GM12878 (cell line): ENCODE data around the gene PSMA8. TPM values are rescaled to one million over a fixed set of nuclear protein-coding genes. Genes with fewer than 3 reads are reported as not detected.
A peak's percentile ranks its signal among the peaks of the same experiment; 100 is the strongest.

Experiments
- ATAC-seq: fragments of 200-7000 bp; cut with Tn5 transposase; 3 replicates; pipeline ENCODE4 v1.9.1; 2020; ENCODE audit warnings: mild to moderate bottlenecking, moderate library complexity
- BruUV-seq: library from RNA; stranded (reverse); fragments of 400-500 nt; replicated peaks from 2 replicates; lab custom pipeline; 2021; lab: Mats Ljungman, UMichigan
- CTCF ChIA-PET: fragments of 300-600 bp; sonication (Branson Sonifier 250); formaldehyde crosslinking; extraction: SDS; loops from one replicate; lab custom pipeline; 2021; ENCODE audit warnings: inconsistent platforms; lab: Yijun Ruan, JAX
- POLR2A ChIA-PET: fragments of 350-600 bp; formaldehyde crosslinking; extraction: SDS; loops from one replicate; lab custom pipeline; 2021; ENCODE audit warnings: inconsistent platforms; lab: Charles Lee
- RAD21 ChIA-PET: fragments of 300-600 bp; sonication (Branson Sonifier 250); formaldehyde crosslinking; loops from one replicate; lab custom pipeline; 2023; ENCODE audit warnings: antibody characterized with exemption; ENCODE audit not compliant: unreplicated experiment; lab: Charles Lee
- SMC1A ChIA-PET: fragments of 300-600 bp; sonication (Branson Sonifier 250); formaldehyde crosslinking; loops from one replicate; lab custom pipeline; 2023; ENCODE audit not compliant: unreplicated experiment, uncharacterized antibody; lab: Charles Lee
- DNase-seq: peaks from one replicate; pipeline ENCODE4 v3.0.0-alpha.2; 2011; ENCODE audit warnings: low read depth, low spot score
- FAIRE-seq: peaks from 3 replicates; lab custom pipeline; 2011; peaks lifted over from hg19 to GRCh38; lab: Jason Lieb, UNC
- H2AFZ ChIP-seq: 2 replicates; pipeline ENCODE4 v1.6.0; 2011; ENCODE audit warnings: low read depth, low read length, control low read depth; ENCODE audit not compliant: control insufficient read depth
- H3K27ac ChIP-seq: 2 replicates; pipeline ENCODE4 v1.5.1; 2011; ENCODE audit warnings: control low read depth; ENCODE audit not compliant: control insufficient read depth, insufficient read depth
- H3K27me3 ChIP-seq, 2 experiments: replicated peaks in 1 of 2; 2 replicates each; pipeline versions ENCODE4 v1.6.0 to v1.6.1; 2011; ENCODE audit warnings: low read length in 1 of 2; ENCODE audit not compliant: control insufficient read depth in 2 of 2, insufficient read depth in 2 of 2
- H3K36me3 ChIP-seq, 2 experiments: 2 replicates each; pipeline ENCODE4 v1.5.1; 2011; ENCODE audit warnings: low read length in 1 of 2; ENCODE audit not compliant: control insufficient read depth in 2 of 2, insufficient read depth in 2 of 2
- H3K4me1 ChIP-seq: 2 replicates; pipeline ENCODE4 v1.6.1; 2011; ENCODE audit warnings: mild to moderate bottlenecking, low read length, moderate library complexity, mixed read lengths; ENCODE audit not compliant: control insufficient read depth, insufficient read depth
- H3K4me2 ChIP-seq: 2 replicates; pipeline ENCODE4 v1.6.0; 2011; ENCODE audit warnings: control low read depth; ENCODE audit not compliant: control insufficient read depth, insufficient read depth
- H3K4me3 ChIP-seq: fragments of 200-600 bp; sonication (generic); 2 replicates; pipeline ENCODE4 v1.5.1; 2016
- H3K79me2 ChIP-seq: 2 replicates; pipeline ENCODE4 v1.6.0; 2011; ENCODE audit warnings: low read length; ENCODE audit not compliant: control insufficient read depth, insufficient read depth
- H3K9ac ChIP-seq: 2 replicates; pipeline ENCODE4 v1.8.0; 2011; ENCODE audit warnings: low read length, control low read depth, mixed read lengths; ENCODE audit not compliant: control insufficient read depth, insufficient read depth
- H3K9me3 ChIP-seq: replicated peaks from 3 replicates; pipeline ENCODE4 v1.5.1; 2011; ENCODE audit warnings: mild to moderate bottlenecking, low read length; ENCODE audit not compliant: control insufficient read depth, insufficient read depth
- H4K20me1 ChIP-seq: 2 replicates; pipeline ENCODE4 v1.6.0; 2011; ENCODE audit not compliant: control insufficient read depth, insufficient read depth
- FOXM1 ChIP-seq: IDR thresholded peaks from 2 replicates; pipeline ENCODE4 v1.6.1; 2012; ENCODE audit warnings: low read depth, mild to moderate bottlenecking, inconsistent platforms, low read length, moderate library complexity
- KAT2A ChIP-seq: conservative IDR thresholded peaks from 2 replicates; pipeline ENCODE4 v1.6.1; 2011; ENCODE audit warnings: low read depth, low read length; ENCODE audit not compliant: control insufficient read depth
- KLF5 ChIP-seq: fragments of 450-650 bp; IDR thresholded peaks from 2 replicates; pipeline ENCODE4 v1.6.1; 2014; ENCODE audit warnings: mild to moderate bottlenecking; ENCODE audit not compliant: partially characterized antibody
- PAX5 ChIP-seq: IDR thresholded peaks from 2 replicates; pipeline ENCODE4 v1.6.1; 2011; ENCODE audit warnings: low read depth, low read length, borderline replicate concordance
- RCOR1 ChIP-seq: conservative IDR thresholded peaks from 2 replicates; pipeline ENCODE4 v1.6.1; 2012; ENCODE audit warnings: low read depth, low read length, improper control_type of control experiment
- TARDBP ChIP-seq: IDR thresholded peaks from 2 replicates; pipeline ENCODE4 v1.6.1; 2016; ENCODE audit warnings: borderline replicate concordance
- WGBS: methylation state at CpG from one replicate; pipeline ENCODE4 v1.1.6; 2016; ENCODE audit warnings: low lambda C conversion rate; ENCODE audit not compliant: insufficient replicate concordance, insufficient coverage; ENCODE audit errors: missing lambda C conversion rate; 5-methylcytosine and 5-hydroxymethylcytosine counted together
- in situ Hi-C: fragments of 300-500 bp; cut with MboI; formaldehyde crosslinking; loops from 9 replicates; pipeline ENCODE4 v1.14.3; 2018; ENCODE audit warnings: mixed read lengths
- intact Hi-C: fragments of 100-400 bp; cut with micrococcal nuclease; formaldehyde crosslinking; loops from one replicate; pipeline ENCODE4 v1.14.2; 2022; ENCODE audit not compliant: unreplicated experiment
- polyA plus RNA-seq, 11 experiments: library from polyadenylated mRNA; depleted of rRNA in 4 of 11; unstranded in 6 of 11; stranded (reverse) in 5 of 11; fragments of >200 nt; fragmentation: Nextera tagmentation in 4 of 11; fragmentation: Illumina TruSeq in 1 of 11; extraction: Ambion mirVana in 4 of 11; extraction: Trizol in 1 of 11; gene quantifications; 1 replicate in 1 of 11; 2 replicates in 10 of 11; pipeline versions ENCODE4 v1.2.1 to v1.2.3, GENCODE V29; 2011 to 2016; ENCODE audit warnings: inconsistent platforms in 2 of 11, missing spikeins in 2 of 11, low read depth in 1 of 11
- total RNA-seq, 4 experiments: library from RNA; depleted of rRNA in 3 of 4; stranded (reverse); fragments of >200 nt in 3 of 4; fragmentation: Illumina TruSeq in 1 of 4; extraction: Trizol in 1 of 4; gene quantifications; 2 replicates each; pipeline versions ENCODE4 v1.2.1 to v1.2.3, GENCODE V29; 2013 to 2021
- TF ChIP-seq, protein P1 (sequence below): fragments of 450-650 bp; formaldehyde crosslinking; IDR thresholded peaks from 2 replicates; pipeline ENCODE4 v1.5.0; 2022; ENCODE audit warnings: mild to moderate bottlenecking, missing genetic modification characterization

Gene PSMA8
- total and polyA plus RNA-seq, 10 of the 15 experiments (the other 5 are each of a cell fraction or from before 2014, with no cell fraction given): 0.07 to 0.15 (median 0.09) TPM; not detected in 6

DNA sequence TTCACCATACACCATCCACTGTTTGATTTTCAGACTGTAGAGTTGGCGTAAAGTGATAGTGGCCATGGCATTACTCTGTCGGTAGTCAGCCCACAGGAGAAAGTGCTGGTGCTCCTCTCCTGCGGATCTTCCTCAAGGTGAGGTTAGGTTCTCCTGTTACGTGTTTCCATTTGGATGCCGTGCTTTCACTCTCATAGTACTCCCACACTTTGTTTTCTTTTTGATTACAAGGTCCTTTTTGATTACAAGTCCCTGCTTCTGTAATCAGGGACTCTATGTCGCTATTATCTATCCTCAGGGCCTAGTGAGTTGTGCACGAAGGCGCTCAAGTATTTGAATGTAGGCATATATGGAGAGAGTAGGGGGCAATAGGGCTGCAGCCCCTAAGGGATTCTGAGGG is 96.8 kb downstream of the PSMA8 start:
- Histone ChIP-seq H3K9ac (no peak overlapping the region), H3K79me2 (peaks cover 61% of the 10 kb centered on the region), H2AFZ (no peak overlapping the region), H4K20me1 (no peaks in the 10 kb centered on the region), H3K27ac (no peak overlapping the region), H3K4me1 (no peaks in the 10 kb centered on the region), H3K9me3 (peaks cover 3% of the 10 kb centered on the region; the same call in 2 of the 3 replicates), H3K4me2 (peak overlapping the region; percentile 61), H3K36me3 (no peaks in the 10 kb centered on the region; a peak in 1 of 4 replicates), H3K4me3 (no peak overlapping the region; the same call in 1 of the 2 replicates), H3K27me3 (no peaks in the 10 kb centered on the region)
- RAD21 ChIA-PET: interaction anchor here (1.0 kb wide), 1 partner anchor 25 kb away, joined by 3 read pairs; no protein-coding TSS in a partner anchor
- FAIRE-seq (no peak), DNase-seq (no peak), ATAC-seq (no peak)
- WGBS: 98% methylated on average over 8 of the region's 8 CpGs
- TF ChIP-seq FOXM1: no peak
- no peak for TF ChIP-seq RCOR1
- no peak for TF ChIP-seq PAX5
- intact Hi-C loops: no loop called here
- SMC1A ChIA-PET: interaction anchor here (0.7 kb wide), 1 partner anchor 57 kb away, joined by 6 read pairs; no protein-coding TSS in a partner anchor
- in situ Hi-C loops: no loop called here
- CTCF ChIA-PET: interaction anchor here (0.6 kb wide), 1 partner anchor 98 kb away, joined by 3 read pairs; no protein-coding TSS in a partner anchor
- no TSS peak for BruUV-seq
- POLR2A ChIA-PET: interaction anchor here (0.6 kb wide), 1 partner anchor 16 kb away, joined by 3 read pairs; no protein-coding TSS in a partner anchor

DNA sequence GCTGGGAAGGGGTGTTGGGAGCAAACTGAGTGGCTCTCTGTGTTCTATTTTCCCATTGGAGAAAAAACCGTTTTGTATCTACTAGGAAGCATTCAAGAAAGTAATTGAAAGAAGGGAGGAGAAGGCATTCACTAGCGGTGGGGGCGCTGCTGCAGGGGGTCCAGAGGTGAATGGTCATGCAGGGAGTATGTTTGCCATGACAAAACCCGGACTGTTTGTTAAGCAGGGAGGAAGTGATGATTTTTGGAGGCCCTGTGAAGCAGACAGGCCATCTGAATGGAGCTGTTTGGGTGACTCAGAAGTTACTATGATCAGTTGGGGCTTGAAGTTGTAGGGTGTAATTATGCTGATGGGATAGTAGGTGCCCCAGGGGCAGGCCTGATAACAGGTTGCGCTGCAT is 99.5 kb downstream of the PSMA8 start:
- no peak for FAIRE-seq
- no peak overlapping the region for H3K27ac ChIP-seq

More for the DNA sequence above, 99.5 kb downstream of the PSMA8 start:
- H4K20me1 ChIP-seq: no peaks in the 10 kb centered on the region
- CTCF ChIA-PET: no interaction called here
- H3K4me2 ChIP-seq: no peak overlapping the region
- peaks cover 3% of the 10 kb centered on the region; the same call in 2 of the 3 replicates for H3K9me3 ChIP-seq
- peaks cover 45% of the 10 kb centered on the region for H3K79me2 ChIP-seq
- DNase-seq: no peak
- H3K36me3 ChIP-seq: no peaks in the 10 kb centered on the region; a peak in 1 of 4 replicates
- WGBS: 93% methylated on average over 5 of the region's 5 CpGs
- no TSS peak for BruUV-seq
- no peak overlapping the region for H3K9ac ChIP-seq
- SMC1A ChIA-PET: no interaction called here
- no peak for ATAC-seq
- H3K4me3 ChIP-seq: no peak overlapping the region
- in situ Hi-C loops: no loop called here
- RAD21 ChIA-PET: no interaction called here
- TF ChIP-seq, protein P1, sequence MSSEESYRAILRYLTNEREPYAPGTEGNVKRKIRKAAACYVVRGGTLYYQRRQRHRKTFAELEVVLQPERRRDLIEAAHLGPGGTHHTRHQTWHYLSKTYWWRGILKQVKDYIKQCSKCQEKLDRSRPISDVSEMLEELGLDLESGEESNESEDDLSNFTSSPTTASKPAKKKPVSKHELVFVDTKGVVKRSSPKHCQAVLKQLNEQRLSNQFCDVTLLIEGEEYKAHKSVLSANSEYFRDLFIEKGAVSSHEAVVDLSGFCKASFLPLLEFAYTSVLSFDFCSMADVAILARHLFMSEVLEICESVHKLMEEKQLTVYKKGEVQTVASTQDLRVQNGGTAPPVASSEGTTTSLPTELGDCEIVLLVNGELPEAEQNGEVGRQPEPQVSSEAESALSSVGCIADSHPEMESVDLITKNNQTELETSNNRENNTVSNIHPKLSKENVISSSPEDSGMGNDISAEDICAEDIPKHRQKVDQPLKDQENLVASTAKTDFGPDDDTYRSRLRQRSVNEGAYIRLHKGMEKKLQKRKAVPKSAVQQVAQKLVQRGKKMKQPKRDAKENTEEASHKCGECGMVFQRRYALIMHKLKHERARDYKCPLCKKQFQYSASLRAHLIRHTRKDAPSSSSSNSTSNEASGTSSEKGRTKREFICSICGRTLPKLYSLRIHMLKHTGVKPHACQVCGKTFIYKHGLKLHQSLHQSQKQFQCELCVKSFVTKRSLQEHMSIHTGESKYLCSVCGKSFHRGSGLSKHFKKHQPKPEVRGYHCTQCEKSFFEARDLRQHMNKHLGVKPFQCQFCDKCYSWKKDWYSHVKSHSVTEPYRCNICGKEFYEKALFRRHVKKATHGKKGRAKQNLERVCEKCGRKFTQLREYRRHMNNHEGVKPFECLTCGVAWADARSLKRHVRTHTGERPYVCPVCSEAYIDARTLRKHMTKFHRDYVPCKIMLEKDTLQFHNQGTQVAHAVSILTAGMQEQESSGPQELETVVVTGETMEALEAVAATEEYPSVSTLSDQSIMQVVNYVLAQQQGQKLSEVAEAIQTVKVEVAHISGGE: no peak
- no peak for TF ChIP-seq KAT2A
- no peak for TF ChIP-seq TARDBP
- TF ChIP-seq KLF5: no peak
- TF ChIP-seq, all 136 proteins: peak for 0
- intact Hi-C loops: no loop called here
- POLR2A ChIA-PET: no interaction called here
- Histone ChIP-seq H3K27me3 (no peaks in the 10 kb centered on the region), H2AFZ (no peak overlapping the region), H3K4me1 (no peaks in the 10 kb centered on the region)
